Kidney epithelial cell (primary cell): ENCODE results near the gene MEGF6. TPM values are rescaled to one million over a fixed set of nuclear protein-coding genes. Genes with fewer than 3 reads are reported as not detected.

Experiments
- DNase-seq: peaks from one replicate; pipeline ENCODE4 v3.0.0-alpha.2; 2010; ENCODE audit warnings: low read depth
- H3K27me3 ChIP-seq: 2 replicates; pipeline ENCODE4 v1.6.0; 2011; ENCODE audit warnings: low read length; ENCODE audit not compliant: control insufficient read depth, insufficient read depth
- H3K36me3 ChIP-seq: 2 replicates; pipeline ENCODE4 v1.5.1; 2011; ENCODE audit warnings: low read length; ENCODE audit not compliant: control insufficient read depth, insufficient read depth
- H3K4me3 ChIP-seq: 2 replicates; pipeline ENCODE4 v1.5.1; 2011; ENCODE audit warnings: low read depth, mild to moderate bottlenecking, control low read depth, low read length
- CTCF ChIP-seq: IDR thresholded peaks from 2 replicates; pipeline ENCODE4 v1.5.1; 2011; ENCODE audit warnings: mild to moderate bottlenecking, moderate library complexity, low read length, control low read depth, inconsistent platforms; ENCODE audit not compliant: insufficient read depth, poor library complexity, severe bottlenecking
- total RNA-seq: library from RNA; depleted of rRNA; stranded (reverse); fragments of >200 nt; gene quantifications from 2 replicates; pipeline ENCODE4 v1.2.3, GENCODE V29; 2015

Gene MEGF6
- total RNA-seq, 1 donor from 2014 or later = 13.1 TPM

GRCh38 chr1:3551711-3552110 is 59.6 kb downstream of the MEGF6 start:
- no peak for DNase-seq
- no peak for TF ChIP-seq CTCF
- Histone ChIP-seq H3K36me3 (no peaks in the 10 kb centered on the region), H3K27me3 (peaks cover 28% of the 10 kb centered on the region), H3K4me3 (no peak overlapping the region)

- Histone ChIP-seq H3K27me3 (peaks cover 28% of the 10 kb centered on the region), H3K36me3 (no peaks in the 10 kb centered on the region), H3K4me3 (no peak overlapping the region)
- no peak for TF ChIP-seq CTCF
- DNase-seq = no peak
Measured at GRCh38 chr1:3551290-3551678, 60.0 kb downstream of the MEGF6 start.

GRCh38 chr1:3550511-3551289 is 60.6 kb downstream of the MEGF6 start:
- TF ChIP-seq CTCF = no peak
- no peaks in the 10 kb centered on the region for H3K36me3 ChIP-seq
- H3K4me3 ChIP-seq = no peak overlapping the region
- DNase-seq = no peak
- peaks cover 30% of the 10 kb centered on the region for H3K27me3 ChIP-seq

- no peaks in the 10 kb centered on the region for H3K36me3 ChIP-seq
- TF ChIP-seq CTCF = no peak
- DNase-seq = no peak
- H3K27me3 ChIP-seq = peaks cover 33% of the 10 kb centered on the region
- H3K4me3 ChIP-seq = no peak overlapping the region
Measured at GRCh38 chr1:3548895-3549294, 62.4 kb downstream of the MEGF6 start.

- Histone ChIP-seq H3K27me3 (peaks cover 27% of the 10 kb centered on the region), H3K4me3 (no peak overlapping the region), H3K36me3 (no peaks in the 10 kb centered on the region)
- TF ChIP-seq CTCF = no peak
- no peak for DNase-seq
Measured at GRCh38 chr1:3548156-3548893, 63.0 kb downstream of the MEGF6 start.
